Activated gamma-delta T cell treated with anti-CD3 and anti-CD28 coated beads, Interleukin-2, amount 50 U/mL, for 16 hours (primary cell): ENCODE data around the gene AKR1C1.
"Not testable (repeated sequence)": the region's sequence is repeated elsewhere in the genome, so short reads cannot be mapped to it uniquely, and the experiment has no call there.

Experiments used
- DNase-seq: peaks from one replicate; pipeline ENCODE4 v3.0.0-alpha.2; 2020; ENCODE audit warnings: low read depth

The AKR1C1 gene

DNA sequence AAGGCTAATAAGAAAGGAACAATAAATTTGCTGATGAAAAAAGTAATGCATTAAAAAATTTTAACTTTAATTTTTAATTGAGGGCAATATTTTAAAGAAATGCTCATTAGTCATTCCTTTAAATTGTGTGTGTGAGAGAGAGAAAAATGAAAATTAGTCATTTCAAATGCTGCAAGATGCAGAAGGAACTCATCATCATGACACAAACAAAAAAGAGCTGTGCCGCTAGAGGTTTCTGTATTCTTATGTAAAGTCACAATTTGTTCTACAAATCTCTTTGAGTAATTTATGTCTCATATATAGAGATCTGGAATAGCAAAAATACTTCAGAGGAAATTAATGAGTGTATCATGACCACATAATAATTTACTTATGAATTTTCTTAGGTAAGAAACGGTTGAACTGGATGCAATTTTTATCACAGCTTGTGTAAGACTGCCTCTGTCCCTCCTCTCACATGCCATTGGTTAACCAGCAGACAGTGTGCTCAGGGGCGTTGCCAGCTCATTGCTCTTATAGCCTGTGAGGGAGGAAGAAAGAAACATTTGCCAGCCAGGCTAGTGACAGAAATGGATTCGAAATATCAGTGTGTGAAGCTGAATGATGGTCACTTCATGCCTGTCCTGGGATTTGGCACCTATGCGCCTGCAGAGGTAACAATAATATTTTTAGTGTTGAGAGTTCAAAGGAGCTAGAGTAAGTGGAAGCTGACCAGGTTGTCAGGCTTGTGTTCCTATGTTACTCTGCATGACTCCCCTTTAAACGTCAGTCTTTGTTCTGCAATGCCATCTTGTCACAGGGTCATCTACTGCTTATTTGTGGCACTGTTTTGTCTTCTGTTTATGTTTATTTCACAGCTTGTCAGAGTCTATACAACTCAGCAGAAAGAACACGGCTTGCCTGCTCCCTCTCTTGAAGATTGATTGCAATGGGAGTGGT lies at the start of gene AKR1C1:
Gene AKR1C1, plus strand, starts transcription at position 540 of the 939 bp plus-strand sequence. Its CDS starts 30 bp downstream, at position 570.
- DNase-seq, result not testable (repeated sequence)

- DNase-seq, result no peak
Observed at GRCh38 chr10:4914213-4914850, 48.9 kb upstream of the AKR1C1 start.

DNA sequence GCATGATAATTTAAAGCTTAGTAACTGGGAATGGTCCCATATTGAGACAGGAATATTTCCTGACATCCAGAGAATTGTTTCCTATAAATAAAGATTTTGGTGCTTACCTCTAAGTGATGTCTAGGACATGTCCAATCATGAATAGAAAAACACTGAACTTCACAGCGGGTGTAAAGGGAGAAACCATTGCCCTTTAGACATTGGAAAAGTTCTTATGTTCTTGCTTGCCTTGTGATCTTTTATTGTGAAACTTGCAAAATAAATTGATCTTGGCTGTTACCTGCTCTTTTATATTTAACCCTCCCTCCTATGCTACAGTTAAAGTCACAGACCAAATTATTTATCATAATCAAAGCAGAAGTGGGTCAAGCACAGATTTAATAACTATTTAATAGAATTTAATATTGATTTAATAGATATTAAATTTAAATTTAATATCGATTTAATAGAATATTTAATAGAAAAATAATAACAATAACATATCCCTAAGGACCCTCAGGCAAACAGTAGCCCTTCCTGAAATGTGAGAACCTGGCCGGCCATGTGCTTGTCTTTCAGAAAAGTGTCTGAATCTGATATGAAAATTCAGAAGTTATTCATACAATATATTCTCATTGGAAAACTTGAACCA lies 47.0 kb upstream of the AKR1C1 start:
- DNase-seq, result no peak

GRCh38 chr10:4918236-4918635 lies 45.0 kb upstream of the AKR1C1 start:
- DNase-seq, result no peak

- not testable (repeated sequence) for DNase-seq
Observed at GRCh38 chr10:4924482-4924881, 38.7 kb upstream of the AKR1C1 start.

DNA sequence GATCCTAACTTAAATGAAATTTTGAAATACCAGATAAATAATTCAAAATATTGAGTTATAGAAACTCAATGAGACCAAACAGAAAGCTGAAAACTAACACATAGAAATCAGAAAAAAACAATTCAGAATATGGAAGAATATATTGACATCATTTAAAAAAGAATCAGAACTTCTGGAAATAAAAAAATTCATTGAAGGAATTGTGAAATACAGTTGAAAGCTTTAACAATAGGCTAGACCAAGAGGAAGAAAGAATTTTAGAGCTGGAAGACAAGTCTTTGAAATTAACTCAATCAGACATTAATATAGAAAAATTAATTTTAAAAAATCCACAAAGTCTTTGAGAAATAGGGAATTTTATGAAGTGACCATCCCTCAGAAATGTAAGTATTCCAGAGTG lies 36.8 kb upstream of the AKR1C1 start:
- no peak for DNase-seq

- DNase-seq, result no peak
Observed at GRCh38 chr10:4931587-4931986, 31.6 kb upstream of the AKR1C1 start.

DNA sequence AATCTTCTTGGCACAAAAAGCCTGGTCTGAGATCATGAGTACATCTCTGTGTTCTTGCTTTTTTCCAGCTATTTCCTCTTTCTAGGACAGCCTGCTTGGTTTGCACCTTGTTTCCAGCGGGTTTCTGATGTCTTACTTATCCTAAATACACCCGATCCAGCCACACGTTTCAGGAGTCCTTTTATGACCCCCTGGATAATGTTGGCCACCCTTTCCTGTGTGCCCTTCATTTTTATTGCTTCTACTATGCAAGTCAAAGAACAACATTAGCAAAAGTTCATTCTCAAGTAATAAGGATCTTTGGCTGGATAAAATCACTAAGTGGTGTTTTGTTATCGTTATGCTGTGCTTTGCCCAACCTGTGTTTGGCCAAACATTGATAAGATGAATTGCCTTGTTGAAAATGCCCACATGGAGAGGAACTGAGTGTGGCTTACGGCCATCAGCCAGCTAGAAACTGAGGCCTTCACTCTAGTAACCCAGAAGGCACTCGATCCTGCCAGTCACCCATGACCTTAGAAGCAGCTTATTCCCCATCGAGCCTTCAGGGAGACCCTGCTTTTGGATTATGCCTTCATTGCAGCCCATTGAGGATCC lies 28.7 kb upstream of the AKR1C1 start:
- DNase-seq, result no peak

DNA sequence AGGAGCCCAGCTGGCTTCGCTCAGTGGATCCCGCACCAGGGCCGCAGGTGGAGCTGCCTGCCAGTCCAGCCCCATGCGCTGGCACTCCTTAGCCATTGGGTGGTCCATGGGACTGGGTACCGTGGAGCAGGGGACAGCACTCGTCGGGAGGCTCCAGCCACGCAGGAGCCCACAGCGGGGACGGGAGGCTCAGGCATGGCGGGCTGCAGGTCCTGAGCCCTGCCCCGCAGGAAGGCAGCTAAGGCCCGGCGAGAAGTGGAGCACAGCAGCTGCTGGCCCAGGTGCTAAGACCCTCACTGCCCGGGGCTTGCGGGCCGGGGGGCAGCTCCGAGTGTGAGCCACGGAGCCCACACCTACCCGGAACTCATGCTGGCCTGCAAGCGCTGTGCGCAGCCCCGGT lies 25.9 kb upstream of the AKR1C1 start:
- DNase-seq, result no peak

GRCh38 chr10:4939224-4940072 lies 23.8 kb upstream of the AKR1C1 start:
- no peak for DNase-seq

DNA sequence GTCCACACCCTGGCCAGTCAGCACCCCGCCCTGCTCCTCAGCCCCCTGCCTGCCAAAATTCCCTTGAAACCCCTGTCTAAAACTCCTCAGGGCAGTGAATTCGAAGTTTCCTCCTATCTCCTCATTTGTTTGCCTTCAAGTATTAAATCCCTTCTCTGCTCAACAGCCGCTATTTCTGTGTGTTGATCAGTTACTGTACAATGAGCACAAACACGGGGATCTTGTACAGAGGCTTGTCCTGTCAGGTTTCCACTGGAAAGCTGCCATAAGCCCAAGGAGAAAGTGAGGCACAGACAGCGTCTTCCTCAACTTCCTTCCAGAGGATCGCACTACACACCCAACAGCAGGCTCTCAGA lies 23.2 kb upstream of the AKR1C1 start:
- not testable (repeated sequence) for DNase-seq

DNA sequence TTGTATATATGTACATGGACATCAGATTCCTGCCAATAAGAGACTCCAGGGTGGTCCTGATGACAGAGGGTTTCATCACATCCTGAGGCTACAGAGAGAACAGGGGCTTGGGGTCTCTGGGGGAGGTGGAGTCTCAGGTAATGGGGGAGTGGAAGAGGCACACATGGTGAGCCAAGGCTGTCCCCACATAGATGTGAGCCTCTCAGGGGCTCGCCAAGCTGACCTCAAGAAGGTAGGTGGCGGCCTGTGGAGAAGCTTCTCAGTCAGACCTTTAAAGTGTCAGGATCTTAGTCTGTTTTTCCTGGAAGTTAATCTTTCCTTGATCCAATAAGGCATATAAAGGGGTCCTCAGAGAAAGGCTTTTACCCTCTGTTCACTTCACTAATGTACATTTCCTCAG lies 22.3 kb upstream of the AKR1C1 start:
- DNase-seq, result not testable (repeated sequence)

DNA sequence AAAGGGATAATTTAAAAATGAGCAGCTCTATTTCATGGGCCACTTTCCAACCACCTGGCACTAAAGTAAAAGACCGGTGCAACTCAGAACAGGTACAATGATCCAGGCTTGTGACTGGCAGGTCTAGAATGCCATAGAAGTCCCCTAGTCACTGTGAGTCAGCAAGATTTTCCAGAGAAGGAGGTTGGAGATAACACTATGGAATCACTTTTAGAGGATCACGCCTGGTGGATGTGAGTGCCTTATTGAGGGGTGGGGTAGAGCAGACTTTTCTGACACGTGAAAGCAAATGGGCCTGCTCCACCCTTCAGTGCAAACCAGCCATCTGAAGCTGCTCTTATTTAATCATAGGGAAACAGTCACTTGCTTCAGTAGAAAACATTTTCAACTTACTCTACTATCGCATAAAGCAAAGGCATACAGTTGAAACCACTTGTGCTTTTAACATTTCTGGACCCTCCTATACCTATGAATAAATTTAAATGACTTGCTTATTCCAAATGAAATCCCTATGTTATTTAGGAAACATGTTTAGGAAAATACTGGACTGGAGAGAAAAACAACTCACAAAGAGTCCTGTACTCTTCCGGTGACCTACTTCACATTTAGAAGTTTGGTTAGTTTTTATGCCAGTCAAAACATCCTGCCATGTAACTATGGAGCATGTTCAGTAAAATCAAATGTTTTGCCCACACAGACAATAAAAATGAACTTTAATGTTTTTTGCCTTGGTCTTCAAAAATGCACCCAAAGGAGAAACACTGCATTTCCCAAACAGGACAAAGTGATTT lies 21.5 kb upstream of the AKR1C1 start:
- no peak for DNase-seq

DNA sequence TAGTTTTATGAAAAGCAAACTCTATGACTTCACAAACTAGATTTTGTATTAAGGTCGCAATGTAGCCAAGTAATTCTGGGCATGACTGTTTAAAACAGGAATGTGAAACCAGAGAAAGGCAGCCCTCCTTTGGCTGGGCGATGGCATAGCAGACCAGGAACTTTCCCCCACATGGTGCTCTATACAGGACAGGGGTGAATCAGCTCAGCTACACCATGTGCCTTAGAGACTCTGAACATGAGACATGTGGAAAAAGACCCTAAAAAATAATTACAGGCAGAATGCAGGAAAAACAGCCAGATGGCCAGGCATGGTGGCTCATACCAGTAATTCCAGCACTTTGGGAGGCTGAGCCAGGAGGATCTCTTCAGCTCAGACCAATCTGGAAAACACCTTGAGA lies 20.3 kb upstream of the AKR1C1 start:
- DNase-seq, result not testable (repeated sequence)

GRCh38 chr10:4943416-4943815 lies 19.8 kb upstream of the AKR1C1 start:
- DNase-seq, result not testable (repeated sequence)

- DNase-seq, result no peak
Observed at GRCh38 chr10:4943821-4944220, 19.4 kb upstream of the AKR1C1 start.

DNA sequence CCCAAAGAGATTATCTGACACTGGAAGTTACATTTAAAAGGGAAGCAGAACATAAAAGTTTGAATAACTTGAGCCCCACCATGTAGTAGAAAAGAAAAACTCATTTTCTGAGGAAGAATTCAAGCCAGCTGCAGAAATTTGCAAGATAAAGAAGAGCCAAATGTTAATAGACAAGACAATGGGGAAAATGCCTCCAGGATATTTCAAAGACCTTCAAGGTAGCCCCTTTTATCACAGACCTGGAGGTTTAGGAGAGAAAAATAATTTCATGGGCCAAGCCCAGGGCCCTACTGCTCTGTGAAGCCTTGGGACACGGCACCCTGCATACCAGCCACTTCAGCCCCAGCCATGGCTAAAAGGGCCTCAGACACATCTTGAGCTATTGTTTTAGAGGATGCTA lies 18.4 kb upstream of the AKR1C1 start:
- DNase-seq, result no peak

DNA sequence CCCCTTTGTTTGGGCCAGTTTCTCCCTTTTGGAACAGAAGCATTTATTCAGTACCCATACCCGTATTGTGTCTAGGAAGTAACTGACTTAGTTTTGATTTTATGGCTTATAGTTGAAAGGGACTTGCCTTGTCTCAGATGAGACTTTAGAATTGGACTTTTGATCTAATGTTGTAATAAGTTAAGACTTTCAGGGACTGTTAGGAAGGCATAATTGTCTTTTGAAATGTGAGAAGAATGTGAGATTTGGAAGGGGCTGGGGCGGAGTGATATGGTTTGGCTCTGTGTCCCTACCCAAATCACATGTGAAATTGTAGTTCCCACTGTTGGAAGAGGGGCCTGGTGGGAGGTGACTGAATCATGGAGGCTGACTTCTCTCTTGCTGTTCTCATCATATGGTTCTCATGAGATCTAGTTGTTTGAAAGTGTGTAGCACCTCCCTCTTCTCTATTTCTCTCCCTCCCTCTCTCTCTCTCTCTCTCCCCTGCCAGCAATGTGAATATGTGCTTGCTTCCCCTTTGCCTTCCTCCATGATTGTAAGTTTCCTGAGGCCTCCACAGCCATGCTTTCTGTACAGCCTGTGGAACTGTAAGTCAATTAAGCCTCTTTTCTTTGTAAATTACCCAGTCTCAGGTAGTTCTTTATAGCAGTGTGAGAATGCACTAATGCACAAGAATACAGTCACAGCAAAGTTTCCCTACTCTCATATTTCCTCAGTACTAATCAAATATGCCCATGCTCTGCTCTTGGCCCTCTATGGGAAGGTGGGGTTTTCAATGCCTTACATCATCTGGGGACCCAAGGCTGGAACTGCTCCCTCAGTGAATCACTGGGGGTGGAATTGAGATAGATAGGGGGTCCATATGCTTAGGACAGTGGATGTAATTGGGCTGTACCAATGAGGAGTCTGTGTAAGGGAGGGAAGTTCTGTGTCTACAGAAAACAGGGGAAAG lies 17.2 kb upstream of the AKR1C1 start:
- no peak for DNase-seq

DNA sequence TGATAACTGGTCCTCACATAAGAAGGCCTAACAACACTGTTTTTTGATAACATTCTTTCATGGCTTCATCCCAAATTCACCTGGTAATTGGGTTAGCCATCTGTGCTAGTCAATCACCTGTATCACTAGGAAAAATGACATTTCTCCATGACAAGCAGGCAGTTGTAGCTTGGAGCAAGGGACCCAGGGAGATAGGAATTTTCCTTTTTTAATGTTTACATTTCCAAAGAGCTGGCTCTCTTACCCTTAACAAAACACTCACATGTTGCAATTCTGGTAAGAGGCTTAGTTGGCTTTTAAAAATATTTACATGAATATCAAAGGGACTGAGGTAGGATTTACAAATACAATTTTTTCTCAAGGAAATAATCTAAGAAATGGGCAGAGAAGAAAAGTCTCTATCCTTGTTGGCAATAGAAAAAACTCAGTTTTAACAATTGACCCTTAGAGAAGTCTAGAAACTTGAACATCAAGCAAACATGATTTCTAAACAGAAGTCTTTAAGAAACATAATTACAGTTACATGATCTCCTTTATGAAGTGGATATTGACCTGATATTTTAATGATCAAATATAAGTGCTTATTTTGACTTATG lies 16.1 kb upstream of the AKR1C1 start:
- no peak for DNase-seq
